HL-60/S4 treated with retinoic acid at 250 ng/mL for 4 days and 3 days (cell line): Measurements from ENCODE around the gene ZNF787.
"Not testable (repeated sequence)": the region's sequence is repeated elsewhere in the genome, so short reads cannot be mapped to it uniquely, and the experiment has no call there.

Experiments
- in situ Hi-C: fragments of 300-500 bp; cut with MboI; formaldehyde crosslinking; loops from 2 replicates; pipeline ENCODE4 v1.7.0; 2022; ENCODE audit warnings: low sequenced_read_pairs

ZNF787 gene

DNA sequence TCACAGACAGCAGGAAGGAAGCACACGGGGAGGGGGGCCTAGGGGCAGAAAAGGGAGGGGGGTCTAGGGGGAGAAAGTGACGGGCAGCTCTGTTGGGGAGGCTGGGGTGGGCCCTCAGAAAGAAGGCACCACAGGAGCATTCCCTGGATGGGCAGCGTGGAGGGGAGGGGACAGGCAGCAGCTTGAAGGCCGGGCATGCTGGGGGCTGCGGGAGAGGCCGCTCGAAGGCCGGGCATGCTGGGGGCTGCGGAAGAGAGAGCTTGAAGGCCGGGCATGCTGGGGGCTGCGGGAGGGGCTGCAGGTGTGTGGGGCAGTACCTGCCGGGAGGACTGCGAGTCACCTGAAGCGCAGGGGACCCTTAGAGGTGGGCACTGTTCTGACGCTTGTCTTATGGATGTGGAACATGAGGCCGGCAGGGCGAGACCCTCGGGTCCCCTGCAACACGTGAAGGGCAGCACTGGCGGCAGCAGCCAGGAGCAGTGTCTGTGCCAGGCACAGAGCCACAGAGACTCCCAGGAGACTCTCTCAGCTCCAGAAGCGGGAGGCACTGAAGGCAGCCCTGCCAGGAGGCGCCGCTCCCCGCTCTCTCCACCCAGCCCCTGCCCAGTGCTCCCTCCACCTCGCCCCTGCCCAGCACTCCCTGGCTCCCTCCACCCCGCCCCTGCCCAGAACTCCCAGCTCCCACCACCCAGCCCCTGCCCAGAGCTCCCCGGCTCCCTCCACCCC lies 13.3 kb downstream of the ZNF787 start:
- in situ Hi-C loops, result no loop called here

DNA sequence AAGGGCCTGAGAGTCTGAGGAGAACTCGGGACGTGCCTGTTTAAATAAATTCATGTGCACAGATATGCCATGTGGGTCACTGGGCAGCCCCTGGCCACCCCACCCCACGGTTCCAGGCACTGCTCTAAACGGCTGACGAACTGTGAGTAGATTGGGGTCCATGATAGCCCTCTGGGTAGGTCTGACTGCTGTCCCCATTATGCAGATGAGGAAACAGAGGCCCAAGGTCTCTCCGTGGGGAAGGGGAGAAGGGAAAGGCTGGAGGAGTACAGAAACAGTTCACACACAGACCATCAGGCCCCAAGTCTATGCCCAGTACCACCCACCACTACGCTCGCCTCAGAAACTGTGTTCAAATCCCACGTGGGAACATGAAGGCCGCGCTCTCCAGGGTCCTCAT lies 14.1 kb downstream of the ZNF787 start:
- in situ Hi-C loops, result no loop called here

DNA sequence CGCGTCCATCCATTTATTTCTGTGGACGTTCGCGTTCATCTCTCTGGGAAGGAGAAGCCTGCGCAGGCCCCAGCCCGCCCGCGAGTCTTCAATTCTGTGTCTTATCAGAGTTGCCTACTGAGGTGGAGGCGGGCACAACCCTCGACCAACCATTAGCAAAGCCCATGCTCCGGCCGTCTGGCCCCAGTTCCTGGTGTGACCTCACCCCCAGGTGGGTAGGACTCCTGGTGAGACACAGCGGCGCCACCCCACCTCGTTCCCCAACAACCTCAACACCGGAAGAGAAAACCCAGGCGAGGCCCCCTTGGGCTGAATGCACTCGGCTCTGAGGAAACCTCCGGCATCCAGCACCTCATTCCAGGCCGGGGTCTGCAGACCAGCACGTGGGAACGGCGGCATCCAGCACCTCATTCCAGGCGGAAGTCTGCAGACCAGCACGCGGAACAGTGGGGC lies 14.7 kb downstream of the ZNF787 start:
- in situ Hi-C loops, result no loop called here

DNA sequence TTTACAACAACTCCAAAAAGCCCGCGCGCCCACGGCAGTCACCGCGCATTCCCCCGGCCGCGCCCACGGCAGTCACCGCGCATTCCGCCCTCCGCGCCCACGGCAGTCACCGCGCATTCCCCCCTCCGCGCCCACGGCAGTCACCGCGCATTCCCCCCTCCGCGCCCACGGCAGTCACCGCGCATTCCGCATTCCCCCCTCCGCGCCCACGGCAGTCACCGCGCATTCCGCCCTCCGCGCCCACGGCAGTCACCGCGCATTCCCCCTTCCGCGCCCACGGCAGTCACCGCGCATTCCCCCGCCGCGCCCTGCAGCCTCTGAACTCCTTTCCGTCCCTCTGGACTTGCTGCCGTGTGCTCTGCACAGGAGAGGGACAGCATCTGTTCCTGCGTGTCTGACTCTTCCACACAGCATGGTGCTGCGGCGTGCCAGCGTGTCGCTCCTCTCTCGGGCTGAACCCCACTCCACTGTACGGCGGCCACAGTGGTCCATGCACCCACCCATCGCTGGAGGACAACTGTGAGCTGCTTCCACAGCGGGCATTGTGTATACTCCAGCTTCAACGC lies 15.2 kb downstream of the ZNF787 start:
- in situ Hi-C loops, result not testable (repeated sequence)

DNA sequence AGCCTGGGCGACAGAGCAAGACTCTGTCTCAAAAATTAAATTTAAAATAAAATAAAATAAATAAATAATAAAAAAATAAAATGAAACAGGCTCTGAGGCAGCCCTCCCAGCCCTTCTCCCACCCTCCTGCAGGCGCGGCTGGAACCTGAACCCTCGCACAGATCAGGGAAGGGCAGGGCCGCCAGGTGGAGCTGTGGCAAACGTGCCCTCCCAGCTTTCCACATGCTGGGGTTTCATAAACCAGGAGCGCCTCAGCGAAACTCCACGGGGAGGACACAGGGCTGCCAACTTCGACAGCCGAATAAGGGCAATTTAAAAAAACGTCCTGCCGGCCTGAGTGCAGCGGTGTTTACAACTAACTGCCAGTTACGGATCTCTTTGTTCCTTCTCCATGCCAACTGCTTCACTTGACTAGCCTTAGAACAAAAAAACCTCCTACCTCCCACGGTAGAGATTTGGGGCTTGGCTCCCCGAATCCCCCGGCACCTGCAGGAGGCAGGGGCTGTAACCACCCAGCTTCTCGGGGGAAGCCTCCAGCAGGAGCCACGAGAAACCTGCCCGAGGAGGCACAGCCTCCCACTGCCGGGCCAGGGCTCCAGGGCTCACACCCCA lies 15.9 kb downstream of the ZNF787 start:
- in situ Hi-C loops, result no loop called here

DNA sequence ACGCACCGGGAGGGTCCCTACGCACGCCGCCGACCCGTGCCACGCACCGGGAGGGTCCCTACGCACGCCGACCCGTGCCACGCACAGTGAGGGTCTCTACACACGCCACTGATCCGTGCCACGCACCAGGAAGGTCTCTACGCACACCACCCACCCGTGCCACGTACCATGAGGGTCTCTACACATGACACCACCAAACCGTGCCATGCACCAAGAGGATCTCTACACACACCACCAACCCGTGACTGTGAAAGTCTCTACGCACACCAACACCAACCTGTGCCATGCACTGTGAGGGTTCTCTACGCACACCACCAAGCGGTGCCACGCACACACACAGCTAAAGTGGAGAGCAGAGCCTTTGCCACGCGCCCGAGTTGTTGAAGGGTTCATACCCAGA lies 16.7 kb downstream of the ZNF787 start:
- in situ Hi-C loops, result no loop called here

DNA sequence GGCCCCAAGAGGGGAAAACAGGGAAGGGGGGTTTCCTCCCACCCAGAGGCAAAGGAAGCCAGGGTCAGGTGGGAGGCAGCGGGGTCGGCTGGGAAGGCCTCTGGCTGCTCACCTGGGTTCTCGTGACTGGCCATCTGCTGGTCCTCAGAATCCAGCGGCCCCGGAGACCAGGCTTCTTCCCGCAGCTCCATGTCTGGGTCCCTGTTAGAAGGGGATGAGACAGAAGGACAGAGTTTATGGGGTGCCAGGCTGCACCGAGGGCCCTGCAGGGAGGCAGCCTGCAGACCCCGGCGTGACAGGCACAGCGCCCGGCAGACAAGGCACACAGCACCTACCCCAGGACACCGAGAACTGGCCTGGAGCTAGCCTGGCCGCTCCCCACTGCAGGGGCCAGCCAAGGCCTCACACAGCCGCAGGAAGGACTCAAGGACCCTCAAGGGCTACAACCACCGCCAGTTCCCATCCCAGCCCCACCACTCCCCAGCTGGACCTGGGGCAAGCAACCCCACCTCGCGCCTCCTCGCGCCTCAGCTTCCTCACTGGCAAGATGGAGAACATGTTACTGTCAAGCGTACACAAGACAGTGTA lies 18.0 kb downstream of the ZNF787 start:
- in situ Hi-C loops, result no loop called here

DNA sequence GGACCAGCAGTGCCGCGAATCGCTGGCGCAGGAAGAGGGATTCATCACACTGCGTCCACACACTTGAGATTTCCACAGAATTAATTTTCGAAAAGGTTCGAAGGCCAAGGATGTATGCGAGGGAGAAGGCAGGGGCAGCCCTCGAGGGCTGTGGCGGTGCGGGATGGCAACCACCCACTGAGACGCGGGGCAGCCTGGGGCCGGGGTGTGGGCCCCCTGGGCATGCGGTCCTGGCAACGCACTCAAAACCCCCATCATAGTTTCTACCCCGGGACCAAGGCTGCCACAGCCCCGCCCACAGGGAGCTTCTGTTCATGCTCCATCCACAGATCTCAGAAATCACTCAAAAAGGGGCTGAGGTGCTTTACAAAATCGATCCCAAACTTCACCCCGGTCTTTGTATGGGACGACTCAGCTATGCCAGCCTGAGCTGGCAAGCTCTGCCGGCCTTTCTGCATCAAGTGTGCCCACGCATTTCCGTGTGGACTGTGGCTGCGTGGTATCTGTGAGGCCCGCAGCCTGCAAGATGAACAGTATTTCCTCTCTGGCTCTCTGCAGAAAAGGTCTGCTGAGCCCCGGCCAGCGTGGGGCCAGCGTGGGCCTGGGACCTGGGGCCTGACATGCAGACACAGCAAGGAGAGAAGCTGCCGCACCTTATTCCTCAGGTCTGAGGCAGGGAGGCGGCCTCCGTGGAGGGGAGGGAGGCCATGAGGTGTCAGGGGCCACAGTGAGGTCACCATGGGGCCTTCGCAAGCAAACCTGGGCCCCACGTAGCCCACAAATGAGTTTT lies 19.2 kb downstream of the ZNF787 start:
- in situ Hi-C loops, result no loop called here

DNA sequence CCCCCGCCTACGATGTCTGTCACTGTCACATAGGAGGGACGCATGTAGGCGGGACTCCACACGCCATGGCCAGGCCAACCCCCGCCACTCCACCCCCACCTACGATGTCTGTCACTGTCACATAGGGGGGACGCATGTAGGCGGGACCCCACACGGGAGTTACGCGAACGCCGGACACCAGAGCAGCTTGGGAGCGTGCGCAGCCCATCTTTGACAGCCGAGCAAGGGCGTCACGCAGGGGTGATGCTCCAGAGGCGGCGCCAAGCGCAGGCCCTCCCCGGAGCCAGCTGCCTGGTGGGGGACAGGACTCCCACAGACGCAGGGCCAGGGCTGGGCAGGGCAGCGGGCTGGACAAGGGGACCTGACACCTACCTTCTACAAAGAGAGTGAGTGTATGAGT lies 20.0 kb downstream of the ZNF787 start:
- in situ Hi-C loops, result no loop called here

DNA sequence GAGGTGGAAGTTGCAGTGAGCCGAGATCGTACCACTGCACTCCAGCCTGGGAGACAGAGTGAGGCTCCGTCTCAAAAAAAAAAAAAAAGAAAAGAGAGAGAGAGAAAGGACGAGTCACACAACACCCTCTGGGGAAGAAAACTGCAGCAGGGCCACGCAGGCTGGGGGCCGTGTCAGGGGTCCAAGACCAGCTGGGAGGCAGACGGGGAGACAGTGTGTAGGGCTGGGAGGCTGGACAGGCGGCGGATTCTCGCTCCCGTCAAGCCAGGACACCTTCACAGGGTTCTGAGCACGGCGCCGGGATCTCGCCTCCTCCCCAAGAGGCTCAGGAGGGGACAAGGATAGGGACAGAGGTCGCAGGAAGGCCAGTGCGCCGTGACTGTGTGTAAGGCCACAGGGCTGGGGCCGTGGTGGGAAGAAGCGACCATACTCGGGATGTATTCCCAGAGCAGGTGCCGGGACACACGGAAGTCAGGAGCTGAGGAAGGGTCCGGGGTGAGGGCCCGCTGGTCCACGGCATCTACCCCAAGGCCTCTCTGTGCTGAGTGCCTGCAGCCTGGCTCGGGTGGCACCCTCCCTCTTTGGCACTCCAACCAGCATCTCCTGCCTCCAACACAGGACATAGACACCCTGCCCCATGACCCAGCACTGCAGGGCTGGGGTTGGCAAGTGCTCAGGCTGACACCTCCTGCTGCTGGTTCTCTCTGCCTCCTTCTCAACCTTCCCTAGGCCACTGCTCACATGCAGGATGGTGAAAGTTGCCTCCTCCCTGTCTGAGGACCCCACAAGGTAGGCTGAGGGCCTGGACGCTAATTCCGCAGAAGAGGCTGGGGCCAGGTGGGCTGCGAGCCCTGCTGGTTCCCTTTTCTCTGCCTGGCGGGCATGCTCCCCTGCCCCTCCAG lies 21.2 kb downstream of the ZNF787 start:
- in situ Hi-C loops, result no loop called here

DNA sequence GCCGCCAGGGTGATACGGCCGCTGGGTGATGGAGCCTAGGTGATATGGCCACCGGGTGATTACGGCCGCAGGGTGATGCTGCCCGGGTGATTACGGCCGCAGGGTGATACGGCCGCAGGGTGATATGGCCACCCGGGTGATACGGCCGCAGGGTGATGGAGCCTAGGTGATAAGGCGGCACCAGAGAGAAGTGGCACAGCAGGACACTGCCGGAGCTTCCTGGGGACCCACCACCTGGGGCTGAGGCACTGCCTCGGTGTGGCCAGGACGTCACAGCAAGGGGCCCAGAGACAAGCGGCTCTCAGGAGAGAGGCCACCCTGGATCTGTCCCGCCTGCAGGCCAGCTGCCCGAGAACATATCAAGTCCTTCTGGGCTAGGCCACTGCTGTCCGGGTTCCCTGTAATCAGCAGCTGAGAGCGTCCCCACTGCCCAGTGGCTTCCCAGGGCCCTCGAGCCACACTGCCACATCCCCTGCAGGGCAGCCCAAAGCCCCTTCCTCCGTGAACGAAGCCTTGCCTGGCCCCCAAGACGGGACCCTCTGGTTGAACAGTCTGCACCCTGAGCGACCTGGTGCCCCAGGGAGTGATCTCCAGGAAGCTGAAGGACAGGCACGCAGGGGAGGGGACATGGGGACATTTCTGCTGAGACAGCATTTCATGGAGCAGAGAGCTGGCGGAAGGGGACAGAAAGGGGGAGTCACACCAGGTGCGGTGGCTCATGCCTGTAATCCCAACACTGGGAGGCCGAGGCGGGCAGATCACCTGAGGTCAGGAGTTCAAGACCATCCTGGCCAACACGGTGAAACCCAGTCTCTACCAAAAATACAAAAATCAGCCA lies 22.1 kb downstream of the ZNF787 start:
- in situ Hi-C loops, result no loop called here

DNA sequence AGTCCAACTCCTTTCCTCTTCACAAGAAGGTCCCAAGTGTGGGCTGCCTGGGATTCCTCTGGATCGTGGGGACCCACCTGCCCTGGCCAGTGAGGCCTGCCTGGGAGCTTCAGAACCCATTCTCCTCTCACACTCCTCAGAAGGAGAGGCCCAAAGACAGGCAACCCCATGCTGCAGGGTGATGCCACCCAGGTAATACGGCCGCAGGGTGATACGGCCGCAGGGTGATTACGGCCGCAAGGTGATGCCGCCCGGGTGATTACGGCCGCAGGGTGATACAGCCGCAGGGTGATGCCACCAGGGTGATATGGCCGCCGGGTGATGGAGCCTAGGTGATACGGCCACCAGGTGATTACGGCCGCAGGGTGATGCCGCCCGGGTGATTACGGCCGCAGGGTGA lies 22.9 kb downstream of the ZNF787 start:
- in situ Hi-C loops, result not testable (repeated sequence)

DNA sequence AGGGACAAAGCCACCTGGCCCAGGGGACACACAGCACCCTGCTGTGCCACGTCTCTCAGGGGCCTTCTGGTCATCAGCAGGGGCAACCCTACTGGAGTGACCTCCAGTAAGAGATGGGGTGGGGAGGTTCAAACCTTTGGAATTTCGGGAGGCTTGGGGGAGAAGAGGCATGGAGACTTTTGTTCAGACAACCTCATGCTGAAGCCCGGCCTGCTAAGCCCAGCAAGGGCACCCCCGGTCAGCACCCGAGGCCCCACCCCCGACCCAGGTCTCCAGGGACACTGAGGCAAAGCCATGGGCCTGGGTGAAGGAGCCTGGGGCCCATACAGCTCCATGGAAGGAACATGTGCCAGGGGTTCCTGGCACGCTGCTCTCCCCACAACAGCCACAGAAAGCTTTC lies 23.3 kb downstream of the ZNF787 start:
- in situ Hi-C loops, result no loop called here

DNA sequence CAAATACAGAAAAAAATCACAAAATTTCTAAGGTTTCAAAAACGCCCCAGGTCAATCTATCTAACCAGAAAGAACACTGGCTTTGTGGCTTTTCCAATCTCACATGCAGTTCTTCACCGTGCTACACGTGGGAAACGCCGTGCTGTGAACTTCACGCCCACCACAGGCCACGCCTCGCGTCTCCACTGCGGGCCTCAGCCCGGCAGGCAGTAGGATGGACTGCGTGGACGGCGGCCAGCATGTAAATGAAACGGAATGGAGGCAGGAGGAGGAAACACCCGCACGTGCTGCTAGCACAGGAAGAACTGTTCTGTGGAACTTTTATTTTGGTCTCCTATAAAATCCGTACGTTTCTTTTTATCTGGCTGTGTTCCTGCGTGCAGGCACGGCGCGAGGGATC lies 23.8 kb downstream of the ZNF787 start:
- in situ Hi-C loops, result no loop called here

DNA sequence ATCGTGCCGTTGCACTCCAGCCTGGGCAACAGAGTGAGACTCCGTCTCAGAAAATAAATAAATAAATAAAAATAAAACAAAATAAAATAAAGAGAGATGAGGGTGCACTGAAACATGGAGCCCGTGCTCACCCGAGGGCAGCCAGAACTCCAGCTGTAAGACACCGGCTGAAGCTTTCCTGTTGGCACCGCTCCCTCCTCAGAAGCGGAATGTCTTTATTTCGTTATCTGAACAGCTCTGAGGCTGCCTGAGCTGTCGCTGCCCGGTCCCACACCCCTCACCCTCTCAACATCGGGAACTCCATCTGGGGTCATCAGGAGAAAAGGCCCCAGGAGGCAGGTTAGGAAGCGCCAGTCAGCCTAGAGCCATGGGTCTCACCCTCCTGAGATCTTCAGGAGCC lies 24.4 kb downstream of the ZNF787 start:
- in situ Hi-C loops, result no loop called here

DNA sequence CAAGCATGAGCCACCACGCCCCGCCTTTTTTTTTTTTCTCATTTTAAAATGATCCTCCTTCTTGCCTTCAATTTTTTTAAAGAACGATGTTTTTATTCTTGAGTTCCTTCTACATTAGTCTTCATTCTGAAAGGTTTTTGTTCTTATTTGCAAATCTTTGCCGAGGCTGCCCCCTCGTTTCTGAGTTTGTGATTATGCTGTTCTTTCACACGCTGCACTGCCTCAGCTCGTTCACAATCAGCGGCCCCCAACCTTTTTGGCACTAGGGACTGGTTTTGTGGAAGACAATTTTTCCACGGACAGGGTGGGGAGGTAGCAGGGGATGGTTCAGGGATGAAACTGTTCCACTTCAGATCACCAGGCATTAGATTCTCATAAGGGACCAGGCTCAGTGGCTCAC lies 26.6 kb downstream of the ZNF787 start:
- in situ Hi-C loops, result no loop called here

DNA sequence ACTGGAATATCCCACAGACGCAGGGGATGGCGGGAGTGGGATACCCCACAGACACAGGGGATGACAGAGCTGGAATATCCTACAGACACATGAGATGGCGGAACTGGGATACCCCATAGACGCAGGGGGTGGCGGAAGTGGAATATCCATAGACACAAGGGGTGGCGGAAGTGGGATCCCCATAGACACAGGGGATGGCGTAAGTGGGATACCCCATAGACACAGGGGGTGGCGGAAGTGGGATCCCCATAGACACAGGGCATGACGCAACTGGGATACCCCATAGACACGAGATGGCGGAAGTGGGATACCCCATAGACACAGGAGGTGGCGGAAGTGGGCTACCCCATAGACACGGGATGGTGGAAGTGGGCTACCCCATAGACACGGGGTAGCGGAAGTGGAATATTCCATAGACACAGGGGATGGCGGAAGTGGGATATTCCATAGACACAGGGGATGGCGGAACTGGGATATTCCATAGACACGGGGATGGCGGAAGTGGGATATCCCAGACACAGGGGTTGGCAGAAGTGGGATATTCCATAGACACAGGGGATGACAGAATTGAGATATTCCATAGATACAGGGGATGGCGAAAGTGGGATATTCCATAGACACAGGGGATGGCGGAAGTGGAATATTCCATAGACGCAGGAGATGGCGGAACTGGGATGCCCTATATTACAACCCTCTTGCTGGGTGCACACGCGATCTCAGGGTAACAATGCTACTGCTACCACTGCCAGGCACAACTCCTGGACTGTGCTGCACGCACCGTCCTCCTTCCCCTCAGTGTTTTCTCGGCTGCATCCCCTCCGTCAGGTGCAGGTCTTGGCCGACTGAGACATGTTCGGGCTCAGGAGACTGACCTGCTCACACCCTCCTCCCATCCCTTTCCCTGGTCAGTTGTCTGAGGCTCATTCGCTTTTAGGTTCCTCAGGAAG lies 28.1 kb downstream of the ZNF787 start:
- in situ Hi-C loops, result no loop called here
